Measurements from ENCODE around the gene SLC30A4. TPM values are rescaled to one million over a fixed set of nuclear protein-coding genes. Genes with fewer than 3 reads are reported as not detected.

Gene SLC30A4
- total RNA-seq, 1 donor from 2014 or later: 15.4 TPM

DNA sequence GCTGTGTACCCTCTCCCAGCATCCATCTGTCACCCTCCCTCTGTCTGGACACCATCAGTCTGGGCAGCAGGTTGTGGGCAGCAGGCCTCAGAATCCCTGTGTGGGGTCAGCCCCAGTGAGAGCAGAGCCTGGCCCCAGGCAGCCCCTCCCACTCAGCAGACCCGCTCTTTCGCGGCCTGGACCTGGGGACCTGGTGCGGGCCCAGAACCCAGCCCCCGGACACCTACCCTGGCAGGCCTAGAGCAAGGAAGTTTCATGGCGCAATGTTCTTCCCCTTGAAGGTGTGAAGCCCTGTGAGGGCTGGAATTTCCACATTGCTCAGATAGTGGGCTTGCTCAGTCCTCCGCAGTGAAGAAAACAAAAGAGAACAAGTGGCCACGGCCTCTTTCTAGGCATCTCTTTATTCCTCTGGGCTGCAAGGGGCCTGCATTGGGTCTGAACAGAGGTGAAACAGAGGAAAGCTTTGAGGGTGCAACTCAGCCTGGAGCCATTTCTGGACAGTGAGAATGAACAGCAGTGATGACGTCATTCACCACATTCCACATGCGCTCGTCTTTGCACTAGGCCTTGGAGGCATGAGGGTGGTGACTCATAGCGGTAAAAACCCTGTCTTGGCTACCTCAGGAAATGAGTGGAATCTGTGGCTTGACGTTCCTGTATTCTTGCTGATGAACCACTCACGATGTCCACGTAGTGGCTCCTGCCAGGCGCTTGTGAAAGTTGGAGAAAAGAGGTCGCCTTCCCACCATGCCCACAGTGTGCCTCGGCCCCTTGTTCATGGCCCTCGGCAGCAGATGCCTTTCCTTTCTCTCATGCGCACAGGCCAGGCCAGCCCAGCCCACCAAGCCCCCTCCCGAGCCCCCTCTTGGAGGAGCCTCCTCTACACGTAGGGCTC lies 66.1 kb downstream of the SLC30A4 start:
- H3K27me3 Mint-ChIP-seq (ENCODE audit: low read depth): peaks cover 2% of the 10 kb centered on the region
- H3K4me3 Mint-ChIP-seq: peak overlapping the region; percentile 24
- peak; percentile 31 to 63 for DNase-seq (ENCODE audit: low spot score in 2 of 2, unreplicated experiment in 2 of 2)
- TF ChIP-seq, protein P1, sequence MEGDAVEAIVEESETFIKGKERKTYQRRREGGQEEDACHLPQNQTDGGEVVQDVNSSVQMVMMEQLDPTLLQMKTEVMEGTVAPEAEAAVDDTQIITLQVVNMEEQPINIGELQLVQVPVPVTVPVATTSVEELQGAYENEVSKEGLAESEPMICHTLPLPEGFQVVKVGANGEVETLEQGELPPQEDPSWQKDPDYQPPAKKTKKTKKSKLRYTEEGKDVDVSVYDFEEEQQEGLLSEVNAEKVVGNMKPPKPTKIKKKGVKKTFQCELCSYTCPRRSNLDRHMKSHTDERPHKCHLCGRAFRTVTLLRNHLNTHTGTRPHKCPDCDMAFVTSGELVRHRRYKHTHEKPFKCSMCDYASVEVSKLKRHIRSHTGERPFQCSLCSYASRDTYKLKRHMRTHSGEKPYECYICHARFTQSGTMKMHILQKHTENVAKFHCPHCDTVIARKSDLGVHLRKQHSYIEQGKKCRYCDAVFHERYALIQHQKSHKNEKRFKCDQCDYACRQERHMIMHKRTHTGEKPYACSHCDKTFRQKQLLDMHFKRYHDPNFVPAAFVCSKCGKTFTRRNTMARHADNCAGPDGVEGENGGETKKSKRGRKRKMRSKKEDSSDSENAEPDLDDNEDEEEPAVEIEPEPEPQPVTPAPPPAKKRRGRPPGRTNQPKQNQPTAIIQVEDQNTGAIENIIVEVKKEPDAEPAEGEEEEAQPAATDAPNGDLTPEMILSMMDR (IDR thresholded peaks at IDR 0.05; ENCODE audit: unreplicated experiment): no peak
- H3K4me1 Mint-ChIP-seq: peaks cover 21% of the 10 kb centered on the region
- peaks cover 6% of the 10 kb centered on the region for H3K9me3 Mint-ChIP-seq
- H3K27ac Mint-ChIP-seq: peak overlapping the region; percentile 91
- H3K36me3 Mint-ChIP-seq: peaks cover 7% of the 10 kb centered on the region

DNA sequence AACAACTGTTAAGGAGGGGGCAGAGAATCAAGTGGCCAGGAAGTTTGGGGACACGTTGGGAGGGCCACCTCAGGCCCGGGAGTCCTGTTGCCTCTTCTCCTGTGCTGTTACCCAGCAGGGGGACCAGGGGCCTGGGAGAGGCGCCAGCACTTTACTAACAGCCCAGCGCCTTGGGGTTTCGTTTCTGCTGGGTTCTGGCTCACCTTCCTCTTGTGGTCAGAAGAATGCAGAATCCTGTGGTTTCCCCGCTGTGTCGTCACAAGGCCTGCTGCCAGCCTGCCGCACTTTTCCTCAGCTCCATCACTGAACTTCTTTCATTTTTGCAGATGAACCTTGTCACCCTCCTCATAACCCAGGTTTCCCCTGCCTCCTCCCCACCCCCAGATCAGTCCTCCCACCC lies 67.7 kb downstream of the SLC30A4 start:
- no peak for DNase-seq (ENCODE audit: low spot score in 2 of 2, unreplicated experiment in 2 of 2)
- H3K9me3 Mint-ChIP-seq: peaks cover 6% of the 10 kb centered on the region

DNA sequence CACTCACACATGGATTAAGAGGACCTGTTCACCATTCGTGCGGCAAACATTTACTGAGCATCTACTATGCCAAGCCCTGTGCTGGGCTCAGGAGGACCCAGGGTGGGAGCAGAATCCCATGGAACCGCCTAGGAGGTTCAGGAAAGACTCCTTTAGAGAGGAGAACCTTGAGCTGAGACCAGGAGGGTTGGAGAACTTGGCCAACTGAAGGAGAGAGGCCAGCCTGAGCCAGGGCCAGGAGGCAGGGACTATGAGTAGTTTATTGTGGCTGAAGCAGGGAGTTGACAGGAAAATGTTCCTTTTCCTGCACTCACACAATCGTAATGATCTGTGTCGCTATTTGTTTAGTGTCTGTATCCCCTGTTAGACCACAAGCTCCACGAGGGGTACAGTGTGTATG lies 71.3 kb downstream of the SLC30A4 start:
- TF ChIP-seq, protein P1 (IDR thresholded peaks at IDR 0.05; ENCODE audit: unreplicated experiment): no peak
- peaks cover 6% of the 10 kb centered on the region for H3K9me3 Mint-ChIP-seq
- peaks cover 4% of the 10 kb centered on the region for H3K4me1 Mint-ChIP-seq
- no peak overlapping the region for H3K4me3 Mint-ChIP-seq
- H3K36me3 Mint-ChIP-seq: peaks cover 7% of the 10 kb centered on the region
- H3K27me3 Mint-ChIP-seq (ENCODE audit: low read depth): no peaks in the 10 kb centered on the region
- no peak for DNase-seq (ENCODE audit: low spot score in 2 of 2, unreplicated experiment in 2 of 2)
- H3K27ac Mint-ChIP-seq: no peak overlapping the region

More for the DNA sequence above, 67.7 kb downstream of the SLC30A4 start:
- Mint-ChIP-seq H3K27ac (no peak overlapping the region), H3K4me1 (peaks cover 21% of the 10 kb centered on the region), H3K4me3 (no peak overlapping the region), H3K27me3 (ENCODE audit: low read depth) (no peaks in the 10 kb centered on the region), H3K36me3 (peaks cover 7% of the 10 kb centered on the region)
- TF ChIP-seq, protein P1 (IDR thresholded peaks at IDR 0.05; ENCODE audit: unreplicated experiment): no peak

DNA sequence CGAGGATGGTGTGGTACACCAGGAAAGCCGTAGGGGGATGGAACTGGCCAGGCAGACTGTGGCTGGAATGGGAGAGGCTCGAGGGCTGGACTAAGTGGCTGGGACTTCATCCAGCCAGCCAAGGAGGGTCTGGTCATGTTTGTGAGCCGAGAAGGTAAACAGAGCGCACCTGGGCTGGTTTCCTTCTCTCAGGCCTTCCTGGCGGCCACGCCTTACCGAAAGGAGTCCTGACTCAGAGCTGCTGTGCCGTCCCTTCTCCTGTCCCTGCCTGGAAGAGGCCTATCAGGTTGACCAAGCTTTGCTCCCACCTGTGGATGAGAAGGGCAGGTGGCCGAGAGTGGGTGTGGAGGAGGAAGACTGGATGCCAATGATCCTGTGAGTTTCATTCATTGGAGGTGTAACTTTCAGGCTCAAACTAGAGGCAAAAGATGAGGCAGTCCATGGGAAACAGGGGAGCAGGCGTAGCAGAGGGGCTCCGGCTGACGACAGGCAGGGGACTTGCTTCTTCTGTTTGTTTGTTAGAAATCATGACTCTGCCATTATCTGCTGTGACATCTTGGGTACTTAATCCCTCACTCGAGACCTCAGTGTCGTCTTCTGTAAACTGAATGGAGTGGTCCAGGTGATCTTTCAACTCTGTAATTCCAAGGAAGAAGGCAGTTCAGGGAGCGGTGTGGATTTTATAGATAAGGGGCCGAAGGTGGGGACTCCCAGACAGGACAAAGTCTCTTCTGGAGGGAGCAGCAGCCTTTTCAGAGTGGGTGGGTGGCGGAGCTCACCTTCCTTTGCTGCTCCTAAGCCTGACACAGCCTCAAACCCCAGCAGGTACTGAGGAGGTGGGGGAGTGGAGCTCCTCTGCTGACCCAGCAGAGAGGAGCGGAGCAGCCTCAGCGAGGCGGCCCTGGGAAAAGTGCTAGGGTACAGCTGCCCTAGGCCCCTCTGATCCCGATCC lies 72.4 kb downstream of the SLC30A4 start:
- Mint-ChIP-seq H3K27ac (no peak overlapping the region), H3K4me1 (no peaks in the 10 kb centered on the region), H3K36me3 (peaks cover 7% of the 10 kb centered on the region), H3K9me3 (peaks cover 6% of the 10 kb centered on the region), H3K4me3 (no peak overlapping the region), H3K27me3 (ENCODE audit: low read depth) (no peaks in the 10 kb centered on the region)
- no peak for DNase-seq (ENCODE audit: low spot score in 2 of 2, unreplicated experiment in 2 of 2)
- TF ChIP-seq, protein P1 (IDR thresholded peaks at IDR 0.05; ENCODE audit: unreplicated experiment): no peak

DNA sequence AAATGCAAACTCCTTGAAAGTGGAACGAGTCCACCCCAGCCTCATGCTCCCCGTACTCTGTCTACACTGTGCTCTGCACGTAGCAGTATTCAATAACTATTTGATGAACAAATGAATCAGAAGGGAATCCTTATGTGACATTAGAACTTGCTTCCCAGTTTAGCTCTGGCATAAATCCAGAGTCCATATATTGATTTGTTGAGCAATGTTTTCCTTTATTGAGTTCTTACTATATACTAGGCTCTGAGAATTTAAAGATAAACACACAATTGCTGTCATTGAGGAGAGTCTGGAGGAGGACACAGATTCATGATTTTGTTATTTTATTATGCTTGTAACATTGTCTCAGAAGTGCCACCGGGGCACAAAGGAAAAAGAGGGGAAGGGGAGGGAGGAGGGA lies 73.2 kb downstream of the SLC30A4 start:
- H3K27me3 Mint-ChIP-seq (ENCODE audit: low read depth): peaks cover 2% of the 10 kb centered on the region
- H3K9me3 Mint-ChIP-seq: peaks cover 6% of the 10 kb centered on the region
- TF ChIP-seq, protein P1 (IDR thresholded peaks at IDR 0.05; ENCODE audit: unreplicated experiment): no peak
- no peak overlapping the region for H3K27ac Mint-ChIP-seq
- peaks cover 7% of the 10 kb centered on the region for H3K36me3 Mint-ChIP-seq
- H3K4me3 Mint-ChIP-seq: no peak overlapping the region
- no peak for DNase-seq (ENCODE audit: low spot score in 2 of 2, unreplicated experiment in 2 of 2)
- no peaks in the 10 kb centered on the region for H3K4me1 Mint-ChIP-seq

All from mesothelial cell of epicardium (in vitro differentiated cells).